Measurements from ENCODE around the gene PTS.

- no peak for TF ChIP-seq CTCF (conservative IDR thresholded peaks at IDR 0.05; ENCODE audit: low read length)
- no peak for TF ChIP-seq EZH2phosphoT487 (IDR thresholded peaks at IDR 0.05; ENCODE audit: borderline replicate concordance, low read depth, low read length)
Observed at GRCh38 chr11:112281726-112282125, 55.5 kb downstream of the PTS start.

Measured in OCI-LY7 (cell line).